Measurements from ENCODE around the gene HOXC13. TPM values are rescaled to one million over a fixed set of nuclear protein-coding genes. Genes with fewer than 3 reads are reported as not detected.

Gene HOXC13
- total RNA-seq, 1 experiment from 2014 or later: 5.3 TPM

- no peak for DNase-seq (ENCODE audit: unreplicated experiment)
- H3K4me3 Mint-ChIP-seq (ENCODE audit: unreplicated experiment): no peak overlapping the region
- H3K4me1 Mint-ChIP-seq (ENCODE audit: insufficient read depth, unreplicated experiment): peaks cover 11% of the 10 kb centered on the region
- CTCF ChIA-PET: no interaction called here
- H3K9me3 Mint-ChIP-seq (ENCODE audit: unreplicated experiment): no peaks in the 10 kb centered on the region
- no TSS peak for BruUV-seq (replicated peaks)
- intact Hi-C loops (cut with micrococcal nuclease): no loop called here
- no peak overlapping the region for H3K27ac Mint-ChIP-seq (ENCODE audit: low read depth, unreplicated experiment)
- no peaks in the 10 kb centered on the region for H3K27me3 Mint-ChIP-seq (ENCODE audit: insufficient read depth, unreplicated experiment)
- TF ChIP-seq CTCF (IDR thresholded peaks at IDR 0.05; ENCODE audit: unreplicated experiment): no peak
- peaks cover 19% of the 10 kb centered on the region for H3K36me3 Mint-ChIP-seq (ENCODE audit: insufficient read depth, unreplicated experiment)
- POLR2A ChIA-PET: no interaction called here
Measured at GRCh38 chr12:53947743-53948142, 9.1 kb downstream of the HOXC13 start.

- TF ChIP-seq CTCF (IDR thresholded peaks at IDR 0.05; ENCODE audit: unreplicated experiment): no peak
- no peak for DNase-seq (ENCODE audit: unreplicated experiment)
- Mint-ChIP-seq H3K4me1 (ENCODE audit: insufficient read depth, unreplicated experiment) (peaks cover 2% of the 10 kb centered on the region), H3K9me3 (ENCODE audit: unreplicated experiment) (no peaks in the 10 kb centered on the region), H3K27ac (ENCODE audit: low read depth, unreplicated experiment) (no peak overlapping the region), H3K36me3 (ENCODE audit: insufficient read depth, unreplicated experiment) (peaks cover 13% of the 10 kb centered on the region), H3K4me3 (ENCODE audit: unreplicated experiment) (no peak overlapping the region), H3K27me3 (ENCODE audit: insufficient read depth, unreplicated experiment) (no peaks in the 10 kb centered on the region)
- POLR2A ChIA-PET: no interaction called here
- intact Hi-C loops (cut with micrococcal nuclease): no loop called here
- CTCF ChIA-PET: interaction anchor here (0.6 kb wide), 1 partner anchor 250 kb away, joined by 3 read pairs; no protein-coding TSS in a partner anchor
- no TSS peak for BruUV-seq (replicated peaks)
Measured at GRCh38 chr12:53948650-53949593, 10.3 kb downstream of the HOXC13 start.

- Mint-ChIP-seq H3K4me1 (ENCODE audit: insufficient read depth, unreplicated experiment) (no peaks in the 10 kb centered on the region), H3K27me3 (ENCODE audit: insufficient read depth, unreplicated experiment) (no peaks in the 10 kb centered on the region), H3K36me3 (ENCODE audit: insufficient read depth, unreplicated experiment) (peaks cover 9% of the 10 kb centered on the region), H3K27ac (ENCODE audit: low read depth, unreplicated experiment) (no peak overlapping the region), H3K4me3 (ENCODE audit: unreplicated experiment) (no peak overlapping the region), H3K9me3 (ENCODE audit: unreplicated experiment) (no peaks in the 10 kb centered on the region)
- no TSS peak for BruUV-seq (replicated peaks)
- POLR2A ChIA-PET: no interaction called here
- CTCF ChIA-PET: interaction anchor here (0.5 to 0.7 kb wide), 5 partner anchors 131 to 249 kb away, joined by 3 read pairs; no protein-coding TSS in a partner anchor
- DNase-seq (ENCODE audit: unreplicated experiment): no peak
- intact Hi-C loops (cut with micrococcal nuclease): loop anchor here (1.0 kb wide), 1 partner anchor 180 kb away; no protein-coding TSS in a partner anchor
- TF ChIP-seq CTCF (IDR thresholded peaks at IDR 0.05; ENCODE audit: unreplicated experiment): no peak
Measured at GRCh38 chr12:53949631-53950436, 11.2 kb downstream of the HOXC13 start.

GRCh38 chr12:53950437-53950773 lies 11.8 kb downstream of the HOXC13 start:
- CTCF ChIA-PET: interaction anchor here (0.5 to 0.7 kb wide), 3 partner anchors 167 to 234 kb away, joined by 3 read pairs; no protein-coding TSS in a partner anchor

More at GRCh38 chr12:53950437-53950773, 11.8 kb downstream of the HOXC13 start:
- no peak overlapping the region for H3K27ac Mint-ChIP-seq (ENCODE audit: low read depth, unreplicated experiment)
- no TSS peak for BruUV-seq (replicated peaks)
- POLR2A ChIA-PET: no interaction called here
- no peaks in the 10 kb centered on the region for H3K27me3 Mint-ChIP-seq (ENCODE audit: insufficient read depth, unreplicated experiment)
- peaks cover 4% of the 10 kb centered on the region for H3K36me3 Mint-ChIP-seq (ENCODE audit: insufficient read depth, unreplicated experiment)
- intact Hi-C loops (cut with micrococcal nuclease): loop anchor here (1.0 kb wide), 1 partner anchor 180 kb away; no protein-coding TSS in a partner anchor
- H3K4me1 Mint-ChIP-seq (ENCODE audit: insufficient read depth, unreplicated experiment): no peaks in the 10 kb centered on the region
- no peak for TF ChIP-seq CTCF (IDR thresholded peaks at IDR 0.05; ENCODE audit: unreplicated experiment)
- H3K9me3 Mint-ChIP-seq (ENCODE audit: unreplicated experiment): no peaks in the 10 kb centered on the region
- H3K4me3 Mint-ChIP-seq (ENCODE audit: unreplicated experiment): no peak overlapping the region
- DNase-seq (ENCODE audit: unreplicated experiment): peak; percentile 21

Data from MCF 10A (cell line).